Breast epithelium (tissue), 4 donors: Measurements from ENCODE around the gene PIK3R6. TPM values are rescaled to one million over a fixed set of nuclear protein-coding genes. Genes with fewer than 3 reads are reported as not detected.
A peak's percentile ranks its signal among the peaks of the same experiment; 100 is the strongest.

ENCODE experiments used
- DNase-seq, 2 donors: peaks; one replicate each; pipeline ENCODE4 v3.0.0-alpha.2; 2019; ENCODE audit warnings: low spot score in 2 of 2
- H3K27ac ChIP-seq, 2 donors: fragments of 200-600 bp; sonication (generic) in 1 of 2; one replicate each; pipeline ENCODE4 v1.5.1; 2016 to 2019; ENCODE audit warnings: mild to moderate bottlenecking in 1 of 2
- H3K27me3 ChIP-seq, 2 donors: fragments of 200-600 bp; sonication (generic) in 1 of 2; one replicate each; pipeline versions ENCODE4 v1.5.1 to v1.6.0; 2017 to 2019; ENCODE audit warnings: control low read depth in 1 of 2, mild to moderate bottlenecking in 1 of 2
- H3K36me3 ChIP-seq: fragments of 200-600 bp; one replicate; pipeline ENCODE4 v1.5.1; 2019
- H3K4me1 ChIP-seq, 2 donors: fragments of 200-600 bp; sonication (generic); one replicate each; pipeline ENCODE4 v1.5.1; 2016 to 2019; ENCODE audit warnings: control low read depth in 1 of 2
- H3K4me3 ChIP-seq, 3 donors: fragments of 200-600 bp; sonication (generic); 1 replicate in 2 of 3; 2 replicates in 1 of 3; pipeline ENCODE4 v1.5.1; 2016 to 2019; ENCODE audit warnings: mild to moderate bottlenecking in 3 of 3, moderate library complexity in 2 of 3
- H3K9me3 ChIP-seq, 2 donors: fragments of 200-600 bp; sonication (generic) in 1 of 2; one replicate each; pipeline ENCODE4 v1.5.1; 2016 to 2019; ENCODE audit warnings: control low read depth in 1 of 2
- POLR2A ChIP-seq: fragments of 450-650 bp; IDR thresholded peaks from one replicate; pipeline ENCODE4 v1.6.1; 2016; ENCODE audit warnings: antibody characterized with exemption, mild to moderate bottlenecking, moderate library complexity
- POLR2AphosphoS5 ChIP-seq, 3 donors: sonication (generic); formaldehyde crosslinking; IDR thresholded peaks; one replicate each; pipeline ENCODE4 v1.6.1; 2017; ENCODE audit warnings: antibody characterized with exemption in 3 of 3
- intact Hi-C: fragments of 100-400 bp; cut with DNase I; formaldehyde crosslinking; loops from one replicate; pipeline ENCODE4 v1.15.1; 2023; ENCODE audit warnings: low total_unique reads
- total RNA-seq, 3 donors: library from RNA; depleted of rRNA; stranded (reverse); fragments of >200 nt; gene quantifications; one replicate each; pipeline ENCODE4 v1.1.0, GENCODE V29; 2016
- TF ChIP-seq, protein P1 (sequence below), 3 donors: fragments of 450-650 bp; IDR thresholded peaks; one replicate each; pipeline ENCODE4 v1.5.1; 2016 to 2017; ENCODE audit warnings: antibody characterized with exemption in 3 of 3, mild to moderate bottlenecking in 3 of 3, moderate library complexity in 3 of 3

The PIK3R6 gene
- total RNA-seq, 3 donors from 2014 or later = under 0.01 to 2.9 (median 2.5) TPM

DNA sequence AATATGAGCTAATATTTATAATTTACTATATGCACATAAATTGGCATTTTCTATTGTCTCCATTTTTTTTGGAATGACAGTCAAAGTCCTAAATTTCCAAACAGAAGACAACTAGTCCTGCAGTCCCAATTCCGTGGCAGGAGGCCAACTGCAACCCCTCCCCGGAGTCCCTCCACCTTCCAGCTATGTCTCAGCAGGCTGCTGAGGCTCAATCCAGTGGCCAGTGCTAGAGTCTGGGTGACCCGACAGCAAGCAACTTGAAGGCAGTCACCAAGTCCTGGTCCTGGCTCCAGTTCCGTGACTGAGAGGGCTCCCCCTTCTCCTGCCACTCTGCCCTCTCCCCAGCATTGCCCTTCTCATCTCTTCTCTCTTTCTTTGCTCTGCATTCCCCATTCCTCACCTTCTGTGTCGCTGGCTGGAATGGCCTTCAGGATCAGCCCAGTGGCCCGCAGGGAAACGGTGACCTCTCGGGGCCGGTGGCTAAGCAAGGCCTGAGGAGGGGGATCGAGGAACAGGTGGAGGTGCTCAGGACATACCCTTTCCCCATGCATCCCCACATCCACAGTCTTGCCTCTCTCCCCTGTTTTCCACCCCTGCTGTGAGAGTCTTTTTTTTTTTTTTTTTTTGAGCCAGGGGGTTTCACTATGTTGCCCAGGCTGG, 45.9 kb downstream of the PIK3R6 start:
- intact Hi-C loops = no loop called here
- Histone ChIP-seq H3K4me1 (no peaks in the 10 kb centered on the region), H3K27ac (no peak overlapping the region), H3K9me3 (no peaks in the 10 kb centered on the region), H3K4me3 (no peak overlapping the region), H3K36me3 (no peaks in the 10 kb centered on the region), H3K27me3 (no peaks in the 10 kb centered on the region)
- TF ChIP-seq POLR2AphosphoS5 (IDR thresholded peaks at IDR 0.05) (no peak), POLR2A (no peak)
- TF ChIP-seq, protein P1, sequence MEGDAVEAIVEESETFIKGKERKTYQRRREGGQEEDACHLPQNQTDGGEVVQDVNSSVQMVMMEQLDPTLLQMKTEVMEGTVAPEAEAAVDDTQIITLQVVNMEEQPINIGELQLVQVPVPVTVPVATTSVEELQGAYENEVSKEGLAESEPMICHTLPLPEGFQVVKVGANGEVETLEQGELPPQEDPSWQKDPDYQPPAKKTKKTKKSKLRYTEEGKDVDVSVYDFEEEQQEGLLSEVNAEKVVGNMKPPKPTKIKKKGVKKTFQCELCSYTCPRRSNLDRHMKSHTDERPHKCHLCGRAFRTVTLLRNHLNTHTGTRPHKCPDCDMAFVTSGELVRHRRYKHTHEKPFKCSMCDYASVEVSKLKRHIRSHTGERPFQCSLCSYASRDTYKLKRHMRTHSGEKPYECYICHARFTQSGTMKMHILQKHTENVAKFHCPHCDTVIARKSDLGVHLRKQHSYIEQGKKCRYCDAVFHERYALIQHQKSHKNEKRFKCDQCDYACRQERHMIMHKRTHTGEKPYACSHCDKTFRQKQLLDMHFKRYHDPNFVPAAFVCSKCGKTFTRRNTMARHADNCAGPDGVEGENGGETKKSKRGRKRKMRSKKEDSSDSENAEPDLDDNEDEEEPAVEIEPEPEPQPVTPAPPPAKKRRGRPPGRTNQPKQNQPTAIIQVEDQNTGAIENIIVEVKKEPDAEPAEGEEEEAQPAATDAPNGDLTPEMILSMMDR (IDR thresholded peaks at IDR 0.05) = no peak
- peak in 1 of 2 donors; percentile 9 for DNase-seq

DNA sequence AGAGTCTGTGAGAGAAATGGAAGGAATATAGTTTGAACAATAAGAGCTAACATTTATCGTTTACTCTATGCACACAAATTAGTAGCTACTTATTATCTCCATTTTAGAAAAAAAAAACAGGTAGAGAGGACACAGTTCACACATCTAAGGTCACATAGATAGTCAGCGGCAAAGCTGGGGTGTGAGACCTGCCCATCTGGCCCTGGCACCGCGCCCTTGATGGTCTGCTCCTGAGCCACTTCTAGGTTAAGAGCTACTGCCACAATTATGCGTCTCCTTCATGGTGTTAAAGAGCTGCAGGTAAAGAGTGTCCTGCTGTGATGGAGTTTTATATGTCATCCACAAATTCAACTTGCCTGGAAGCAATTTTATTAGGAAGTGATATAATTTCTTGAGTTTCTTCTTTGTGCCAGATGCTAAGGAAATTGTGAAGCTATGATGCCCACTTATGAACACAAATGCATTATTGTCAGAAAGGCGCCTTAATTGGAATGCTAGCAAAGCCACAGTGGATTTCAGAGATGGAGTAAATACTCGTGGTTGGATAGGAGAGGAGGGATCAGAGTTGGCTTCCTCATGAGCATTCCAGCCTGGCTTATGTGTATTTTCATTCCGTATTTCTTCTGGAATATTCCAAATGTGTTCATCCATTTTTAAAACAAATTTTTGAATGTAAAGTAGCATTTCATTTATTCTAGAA, 47.0 kb downstream of the PIK3R6 start:
- TF ChIP-seq, protein P1 (IDR thresholded peaks at IDR 0.05) = no peak
- TF ChIP-seq POLR2A (no peak), POLR2AphosphoS5 (IDR thresholded peaks at IDR 0.05) (no peak)
- Histone ChIP-seq H3K9me3 (no peaks in the 10 kb centered on the region), H3K27ac (no peak overlapping the region), H3K4me1 (no peaks in the 10 kb centered on the region), H3K27me3 (no peaks in the 10 kb centered on the region), H3K36me3 (no peaks in the 10 kb centered on the region), H3K4me3 (no peak overlapping the region)
- intact Hi-C loops = no loop called here
- no peak for DNase-seq

DNA sequence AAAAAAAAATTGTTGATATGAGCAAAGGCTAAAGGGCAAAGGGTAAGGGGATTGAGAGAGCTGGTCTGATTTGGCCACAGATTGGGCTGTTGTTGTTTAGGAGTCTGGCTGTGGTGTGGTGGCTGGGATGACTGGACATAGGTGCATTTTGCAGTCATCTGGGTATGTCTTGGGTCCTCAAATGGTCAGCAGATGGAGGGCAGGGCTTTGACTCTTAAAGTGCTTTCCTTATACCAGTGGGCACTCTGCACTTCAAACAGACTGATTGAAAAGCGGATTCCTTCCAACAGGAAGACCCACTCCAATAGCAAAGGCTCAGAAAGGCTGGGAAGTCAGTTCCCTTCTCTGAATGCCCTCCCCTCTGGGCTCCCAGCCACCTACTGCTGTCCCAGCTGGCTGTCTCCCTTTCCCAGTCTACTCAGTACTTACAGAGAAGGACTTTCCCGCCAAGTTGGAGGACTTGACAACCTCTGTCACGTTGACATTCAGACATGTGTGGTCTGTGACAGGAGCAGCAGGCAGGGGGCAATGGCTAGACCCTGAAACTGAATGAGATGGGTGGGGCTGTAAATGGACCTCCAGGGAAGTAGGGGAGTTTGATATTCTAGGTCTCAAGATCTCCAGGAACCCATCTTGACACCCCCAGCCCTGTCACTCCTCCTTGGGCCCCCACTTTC, 48.7 kb downstream of the PIK3R6 start:
- intact Hi-C loops = no loop called here
- Histone ChIP-seq H3K4me3 (no peak overlapping the region), H3K4me1 (no peaks in the 10 kb centered on the region), H3K9me3 (no peaks in the 10 kb centered on the region), H3K36me3 (no peaks in the 10 kb centered on the region), H3K27me3 (no peaks in the 10 kb centered on the region), H3K27ac (no peak overlapping the region)
- DNase-seq = no peak
- TF ChIP-seq POLR2A (no peak), POLR2AphosphoS5 (IDR thresholded peaks at IDR 0.05) (no peak)
- TF ChIP-seq, protein P1 (IDR thresholded peaks at IDR 0.05) = no peak

DNA sequence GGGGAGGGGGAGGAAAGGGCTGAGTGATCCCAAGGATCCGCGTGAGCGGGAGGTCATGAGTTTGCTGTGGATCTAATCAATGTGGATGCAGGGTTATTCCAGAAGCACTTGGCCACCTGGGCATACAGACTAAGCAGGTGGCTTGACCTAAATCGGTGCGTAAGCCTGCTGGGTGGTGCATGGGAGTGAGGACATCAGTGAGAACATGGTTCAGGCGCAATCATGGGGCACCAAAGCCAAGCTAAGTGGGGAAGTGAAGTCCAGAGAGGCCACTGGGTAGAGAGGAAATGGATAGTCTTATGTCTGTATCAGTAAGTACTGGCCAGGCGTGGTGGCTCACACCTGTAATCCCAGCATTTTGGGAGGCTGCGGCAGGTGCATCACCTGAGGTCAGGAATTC, 49.4 kb downstream of the PIK3R6 start:
- H3K27me3 ChIP-seq = no peaks in the 10 kb centered on the region
- DNase-seq = no peak
- TF ChIP-seq, protein P1 (IDR thresholded peaks at IDR 0.05) = no peak
- no peak for TF ChIP-seq POLR2AphosphoS5 (IDR thresholded peaks at IDR 0.05)
- TF ChIP-seq POLR2A = no peak
- no peak overlapping the region for H3K4me3 ChIP-seq
- H3K27ac ChIP-seq = no peak overlapping the region
- H3K36me3 ChIP-seq = no peaks in the 10 kb centered on the region
- intact Hi-C loops = no loop called here
- no peaks in the 10 kb centered on the region for H3K9me3 ChIP-seq
- no peaks in the 10 kb centered on the region for H3K4me1 ChIP-seq
